IMR-90 (cell line): Measurements from ENCODE around the gene RSBN1L.

Experiments used
- CHD1 ChIP-seq: IDR thresholded peaks from 2 replicates; pipeline ENCODE4 v1.6.1; 2012; ENCODE audit warnings: low read depth, low read length, improper control_type of control experiment
- POLR2A ChIP-seq: IDR thresholded peaks from 2 replicates; pipeline ENCODE4 v1.6.1; 2012; ENCODE audit warnings: mild to moderate bottlenecking, low read depth, low read length

GRCh38 chr7:77658928-77659327 is 37.3 kb upstream of the RSBN1L start:
- no peak for TF ChIP-seq CHD1
- TF ChIP-seq POLR2A: no peak
